Loucy (cell line): Measurements from ENCODE around the gene RBM14.

ENCODE experiments used
- EZH2phosphoT487 ChIP-seq: fragments of 200-600 bp; IDR thresholded peaks from 2 replicates; pipeline ENCODE4 v1.6.1; 2018; ENCODE audit warnings: antibody characterized with exemption, mild to moderate bottlenecking, moderate library complexity, borderline replicate concordance
- TF ChIP-seq, protein P1 (sequence below): fragments of 200-600 bp; sonication (generic); conservative IDR thresholded peaks from 2 replicates; pipeline ENCODE4 v1.5.1; 2014; ENCODE audit warnings: mild to moderate bottlenecking, antibody characterized with exemption, low read length

DNA sequence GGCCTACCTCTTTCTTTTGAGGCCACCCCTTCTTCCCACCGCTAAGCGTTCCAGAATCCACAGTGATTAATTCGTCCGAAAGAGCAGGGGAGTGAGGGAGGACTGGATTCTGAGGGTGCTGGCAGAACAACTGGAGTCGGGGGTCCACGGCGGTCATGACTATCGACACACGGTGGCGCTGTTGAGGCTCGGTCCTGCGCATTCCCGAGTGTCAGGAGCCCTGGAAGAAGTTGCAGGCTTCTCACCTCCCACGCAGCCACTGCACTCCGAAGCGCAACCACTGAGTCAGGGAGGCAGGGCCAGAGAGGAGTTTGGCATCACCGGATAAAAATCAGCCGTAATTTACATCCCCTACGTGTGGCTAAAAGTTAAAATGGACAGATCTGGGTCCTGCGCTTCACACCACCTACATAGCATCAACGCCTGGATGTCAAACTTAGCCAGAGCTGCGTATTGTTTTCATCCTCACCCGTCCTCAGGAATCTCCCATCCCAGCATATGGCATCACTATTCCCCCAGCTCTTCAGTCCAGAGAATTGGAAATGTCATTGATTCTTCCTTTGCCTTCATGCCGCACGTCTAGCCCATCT is 37.3 kb upstream of the RBM14 start:
- TF ChIP-seq EZH2phosphoT487 = no peak
- TF ChIP-seq, protein P1, sequence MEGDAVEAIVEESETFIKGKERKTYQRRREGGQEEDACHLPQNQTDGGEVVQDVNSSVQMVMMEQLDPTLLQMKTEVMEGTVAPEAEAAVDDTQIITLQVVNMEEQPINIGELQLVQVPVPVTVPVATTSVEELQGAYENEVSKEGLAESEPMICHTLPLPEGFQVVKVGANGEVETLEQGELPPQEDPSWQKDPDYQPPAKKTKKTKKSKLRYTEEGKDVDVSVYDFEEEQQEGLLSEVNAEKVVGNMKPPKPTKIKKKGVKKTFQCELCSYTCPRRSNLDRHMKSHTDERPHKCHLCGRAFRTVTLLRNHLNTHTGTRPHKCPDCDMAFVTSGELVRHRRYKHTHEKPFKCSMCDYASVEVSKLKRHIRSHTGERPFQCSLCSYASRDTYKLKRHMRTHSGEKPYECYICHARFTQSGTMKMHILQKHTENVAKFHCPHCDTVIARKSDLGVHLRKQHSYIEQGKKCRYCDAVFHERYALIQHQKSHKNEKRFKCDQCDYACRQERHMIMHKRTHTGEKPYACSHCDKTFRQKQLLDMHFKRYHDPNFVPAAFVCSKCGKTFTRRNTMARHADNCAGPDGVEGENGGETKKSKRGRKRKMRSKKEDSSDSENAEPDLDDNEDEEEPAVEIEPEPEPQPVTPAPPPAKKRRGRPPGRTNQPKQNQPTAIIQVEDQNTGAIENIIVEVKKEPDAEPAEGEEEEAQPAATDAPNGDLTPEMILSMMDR = peak; percentile 86
